Urinary bladder (tissue), 4 donors: ENCODE data around the gene TRMT1L. TPM values are rescaled to one million over a fixed set of nuclear protein-coding genes. Genes with fewer than 3 reads are reported as not detected.
"Not testable (repeated sequence)": the region's sequence is repeated elsewhere in the genome, so short reads cannot be mapped to it uniquely, and the experiment has no call there.

ENCODE experiments used
- DNase-seq: peaks from one replicate; pipeline ENCODE4 v3.0.0-alpha.2; 2015; ENCODE audit errors: extremely low spot score
- H3K27ac ChIP-seq: one replicate; pipeline ENCODE4 v1.5.1; 2013; ENCODE audit warnings: low read depth, mild to moderate bottlenecking, moderate library complexity
- H3K36me3 ChIP-seq: one replicate; pipeline ENCODE4 v1.6.1; 2013; ENCODE audit warnings: mild to moderate bottlenecking, moderate library complexity; ENCODE audit not compliant: insufficient read depth
- H3K4me1 ChIP-seq: one replicate; pipeline ENCODE4 v1.6.1; 2013; ENCODE audit warnings: mild to moderate bottlenecking, moderate library complexity; ENCODE audit not compliant: insufficient read depth
- H3K4me3 ChIP-seq: one replicate; pipeline ENCODE4 v1.5.1; 2013; ENCODE audit warnings: low read depth, low read length
- WGBS: extraction: QIAGEN DNeasy Blood & Tissue Kit; methylation state at CpG from one replicate; pipeline ENCODE4 v1.1.7; 2013; 5-methylcytosine and 5-hydroxymethylcytosine counted together
- polyA plus RNA-seq: library from polyadenylated mRNA; stranded (reverse); fragments of 200-250 nt; gene quantifications from one replicate; pipeline ENCODE4 v1.2.3, GENCODE V29; 2013
- total RNA-seq: library from RNA; depleted of rRNA; stranded (reverse); fragments of >200 nt; gene quantifications from one replicate; pipeline ENCODE4 v1.2.3, GENCODE V29; 2014
- donor health status: healthy with polysubstance abuse.
- donor health status: healthy.

TRMT1L gene, protein sequence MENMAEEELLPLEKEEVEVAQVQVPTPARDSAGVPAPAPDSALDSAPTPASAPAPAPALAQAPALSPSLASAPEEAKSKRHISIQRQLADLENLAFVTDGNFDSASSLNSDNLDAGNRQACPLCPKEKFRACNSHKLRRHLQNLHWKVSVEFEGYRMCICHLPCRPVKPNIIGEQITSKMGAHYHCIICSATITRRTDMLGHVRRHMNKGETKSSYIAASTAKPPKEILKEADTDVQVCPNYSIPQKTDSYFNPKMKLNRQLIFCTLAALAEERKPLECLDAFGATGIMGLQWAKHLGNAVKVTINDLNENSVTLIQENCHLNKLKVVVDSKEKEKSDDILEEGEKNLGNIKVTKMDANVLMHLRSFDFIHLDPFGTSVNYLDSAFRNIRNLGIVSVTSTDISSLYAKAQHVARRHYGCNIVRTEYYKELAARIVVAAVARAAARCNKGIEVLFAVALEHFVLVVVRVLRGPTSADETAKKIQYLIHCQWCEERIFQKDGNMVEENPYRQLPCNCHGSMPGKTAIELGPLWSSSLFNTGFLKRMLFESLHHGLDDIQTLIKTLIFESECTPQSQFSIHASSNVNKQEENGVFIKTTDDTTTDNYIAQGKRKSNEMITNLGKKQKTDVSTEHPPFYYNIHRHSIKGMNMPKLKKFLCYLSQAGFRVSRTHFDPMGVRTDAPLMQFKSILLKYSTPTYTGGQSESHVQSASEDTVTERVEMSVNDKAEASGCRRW
- total RNA-seq (33.1 TPM), polyA plus RNA-seq (14.1 TPM)

GRCh38 chr1:185156854-185157598 is at the start of gene TRMT1L, which contains the start of gene SWT1:
Gene TRMT1L (minus strand): TSS chr1:185156953. CDS start chr1:185156712, 241 bp downstream.
Gene SWT1 (plus strand): TSS chr1:185157167. CDS start chr1:185160842, 3,675 bp downstream.
- no peaks in the 10 kb centered on the region for H3K36me3 ChIP-seq
- peak; percentile 100 for DNase-seq
- WGBS = under 1% methylated on average over 63 of the region's 63 CpGs

GRCh38 chr1:185200889-185201288 is 44.1 kb upstream of the TRMT1L start:
- no peaks in the 10 kb centered on the region for H3K36me3 ChIP-seq
- H3K4me1 ChIP-seq = no peaks in the 10 kb centered on the region
- WGBS = 90% methylated on average over 8 of the region's 8 CpGs
- H3K27ac ChIP-seq = no peak overlapping the region
- no peak overlapping the region for H3K4me3 ChIP-seq
- no peak for DNase-seq

More at GRCh38 chr1:185156854-185157598, at the start of gene TRMT1L, which contains the start of gene SWT1:
- Histone ChIP-seq H3K27ac (peak within 1 kb of the TSS; percentile 98), H3K4me3 (peak within 1 kb of the TSS; percentile 79), H3K4me1 (no peaks in the 10 kb centered on the region)

DNA sequence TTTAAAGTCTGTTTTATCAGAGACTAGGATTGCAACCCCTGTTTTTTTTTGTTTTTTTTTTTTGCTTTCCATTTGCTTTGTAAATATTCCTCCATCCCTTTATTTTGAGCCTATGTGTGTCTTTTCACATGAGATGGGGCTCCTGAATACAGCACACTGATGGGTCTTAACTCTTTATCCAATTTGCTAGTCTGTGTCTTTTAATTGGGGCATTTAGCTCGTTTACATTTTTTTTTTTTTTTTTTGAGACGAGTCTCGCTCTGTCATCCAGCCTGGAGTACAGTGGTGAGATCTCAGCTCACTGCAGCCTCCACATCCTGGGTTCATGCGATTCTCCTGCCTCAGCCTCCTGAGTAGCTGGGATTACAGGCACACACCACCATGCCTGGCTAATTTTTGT is 42.0 kb upstream of the TRMT1L start:
- not testable (repeated sequence) for H3K27ac ChIP-seq, H3K36me3 ChIP-seq, H3K4me3 ChIP-seq, H3K4me1 ChIP-seq, DNase-seq
- WGBS = 96% methylated on average over 4 of the region's 4 CpGs

DNA sequence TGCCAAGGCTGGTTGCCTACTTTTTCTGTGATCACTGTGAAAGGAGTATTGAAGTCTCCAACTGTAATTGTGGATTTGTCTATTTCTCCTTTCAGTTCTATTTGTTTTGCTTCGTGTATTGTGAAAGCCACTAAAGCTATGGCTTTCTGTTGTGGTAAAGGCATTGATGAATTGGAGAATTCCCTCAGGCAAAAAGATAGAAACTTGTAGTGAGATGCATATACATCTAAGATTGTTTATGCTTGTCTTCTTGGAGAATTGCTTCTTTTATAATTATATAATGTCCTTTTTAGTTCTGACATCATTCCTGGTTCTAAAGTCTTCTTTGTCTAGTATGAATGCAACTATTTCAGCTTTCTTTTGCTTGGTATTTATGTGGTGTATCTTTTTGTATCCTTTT is 37.0 kb upstream of the TRMT1L start:
- WGBS = 77% methylated on average over 1 of the region's 1 CpG
- H3K36me3 ChIP-seq = peaks cover 3% of the 10 kb centered on the region
- DNase-seq = no peak
- H3K4me3 ChIP-seq = no peak overlapping the region
- H3K27ac ChIP-seq = no peak overlapping the region
- H3K4me1 ChIP-seq = no peaks in the 10 kb centered on the region

GRCh38 chr1:185170291-185170848 is 13.6 kb upstream of the TRMT1L start:
- no peak for DNase-seq
- WGBS = 24% methylated on average over 5 of the region's 5 CpGs
- no peaks in the 10 kb centered on the region for H3K4me1 ChIP-seq
- peaks cover 4% of the 10 kb centered on the region for H3K36me3 ChIP-seq
- no peak overlapping the region for H3K4me3 ChIP-seq
- no peak overlapping the region for H3K27ac ChIP-seq

- Histone ChIP-seq H3K27ac (no peak overlapping the region), H3K4me3 (no peak overlapping the region), H3K36me3 (peaks cover 4% of the 10 kb centered on the region), H3K4me1 (no peaks in the 10 kb centered on the region)
- 64% methylated on average over 1 of the region's 1 CpG for WGBS
- DNase-seq = no peak
These were observed 9.4 kb upstream of the TRMT1L start for GRCh38 chr1:185166106-185166505.

DNA sequence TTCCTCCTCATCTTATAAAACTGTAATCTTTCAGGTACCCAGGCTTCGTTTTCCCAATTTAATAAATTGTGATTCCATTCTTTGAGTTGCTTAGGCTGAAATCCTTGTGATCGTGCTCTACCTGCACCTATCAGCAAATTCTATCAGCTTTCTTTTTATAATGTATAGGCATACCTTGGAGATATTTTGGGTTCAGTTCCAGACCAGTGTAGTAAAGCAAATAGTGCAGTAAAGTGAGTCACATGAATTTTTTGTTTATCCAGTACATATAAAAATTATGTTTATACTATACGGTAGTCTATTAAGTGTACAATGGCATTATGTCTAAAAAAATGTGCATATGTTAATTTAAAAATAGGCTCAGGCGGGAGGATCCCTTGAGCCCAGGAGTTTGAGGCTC is 5.7 kb upstream of the TRMT1L start:
- Histone ChIP-seq H3K4me3 (no peak overlapping the region), H3K36me3 (peaks cover 3% of the 10 kb centered on the region), H3K4me1 (no peaks in the 10 kb centered on the region), H3K27ac (no peak overlapping the region)
- WGBS = 89% methylated on average over 4 of the region's 4 CpGs
- DNase-seq = no peak

DNA sequence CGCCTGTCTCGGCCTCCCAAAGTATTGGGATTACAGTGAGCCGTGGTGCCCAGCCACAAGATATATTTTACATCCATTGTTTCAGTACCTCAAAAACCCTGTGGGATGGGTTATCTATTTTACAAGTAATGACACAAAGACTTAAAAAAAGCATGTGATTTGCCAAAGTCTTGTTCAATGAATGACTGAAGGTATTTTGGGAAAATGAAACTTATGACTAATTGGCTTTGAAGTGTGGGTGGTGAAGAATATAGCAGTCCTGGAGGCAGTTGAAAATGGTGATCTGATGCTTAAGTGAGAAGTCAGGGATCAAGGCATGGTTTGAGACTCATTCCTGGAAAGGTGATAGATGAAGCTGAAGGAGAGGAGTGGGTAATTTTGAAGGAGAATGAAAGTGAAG is 3.2 kb upstream of the TRMT1L start:
- H3K36me3 ChIP-seq = no peaks in the 10 kb centered on the region
- DNase-seq = no peak
- H3K4me1 ChIP-seq = no peaks in the 10 kb centered on the region
- 97% methylated on average over 3 of the region's 3 CpGs for WGBS
- H3K4me3 ChIP-seq = no peak overlapping the region
- no peak overlapping the region for H3K27ac ChIP-seq

GRCh38 chr1:185158800-185159199 is 2.0 kb upstream of the TRMT1L start:
- no peaks in the 10 kb centered on the region for H3K4me1 ChIP-seq
- no peak overlapping the region for H3K27ac ChIP-seq
- DNase-seq = no peak
- no peaks in the 10 kb centered on the region for H3K36me3 ChIP-seq
- WGBS = 73% methylated on average over 2 of the region's 2 CpGs
- no peak overlapping the region for H3K4me3 ChIP-seq

DNA sequence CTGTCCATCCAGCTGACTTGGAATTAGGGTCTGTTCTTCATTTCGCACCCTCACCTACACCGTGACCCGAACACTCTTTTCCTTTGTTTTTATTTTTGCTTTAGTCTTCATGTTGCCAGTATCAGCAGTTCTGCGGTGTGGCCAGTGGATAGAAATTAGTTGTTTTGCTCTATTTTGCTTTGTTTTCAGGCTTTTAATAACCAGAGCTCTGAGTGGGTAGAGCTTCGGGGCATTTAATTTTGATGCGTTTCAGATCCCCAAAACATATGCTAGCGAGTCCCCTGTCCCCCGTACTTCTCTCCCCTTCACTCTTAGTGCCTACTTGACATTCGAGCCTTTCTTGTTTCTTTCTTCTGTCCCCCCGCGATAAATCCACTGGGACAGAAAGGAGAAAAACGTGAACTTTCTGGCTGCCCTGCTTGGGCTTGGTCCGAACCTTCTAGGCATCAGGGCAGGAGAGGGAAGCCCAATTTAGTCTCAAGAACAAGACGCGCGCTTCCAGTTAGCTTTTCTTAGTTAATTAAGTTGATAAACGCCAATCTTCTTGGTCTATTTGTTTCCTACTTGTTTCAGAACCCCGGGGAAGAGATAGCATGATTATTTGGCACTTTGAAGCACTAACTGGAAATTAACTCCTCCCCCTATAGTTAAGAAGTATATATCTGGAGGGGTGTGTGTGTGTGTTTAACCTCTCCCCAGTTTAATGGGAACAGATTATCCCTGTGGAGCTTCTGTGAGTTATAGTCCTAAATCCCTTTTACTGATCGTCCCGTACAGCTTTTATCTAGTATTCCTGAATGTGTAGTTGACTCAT is 1.1 kb upstream of the TRMT1L start:
- no peak for DNase-seq
- under 1% methylated on average over 20 of the region's 20 CpGs for WGBS
- Histone ChIP-seq H3K4me3 (peak overlapping the region; percentile 73), H3K36me3 (no peaks in the 10 kb centered on the region), H3K4me1 (no peaks in the 10 kb centered on the region), H3K27ac (peak overlapping the region; percentile 93)

GRCh38 chr1:185156288-185156853 is 382 bp downstream of the TRMT1L start:
- peak overlapping the region; percentile 79 for H3K4me3 ChIP-seq
- H3K4me1 ChIP-seq = no peaks in the 10 kb centered on the region
- no peak for DNase-seq
- peak overlapping the region; percentile 98 for H3K27ac ChIP-seq
- under 1% methylated on average over 30 of the region's 30 CpGs for WGBS
- no peaks in the 10 kb centered on the region for H3K36me3 ChIP-seq

DNA sequence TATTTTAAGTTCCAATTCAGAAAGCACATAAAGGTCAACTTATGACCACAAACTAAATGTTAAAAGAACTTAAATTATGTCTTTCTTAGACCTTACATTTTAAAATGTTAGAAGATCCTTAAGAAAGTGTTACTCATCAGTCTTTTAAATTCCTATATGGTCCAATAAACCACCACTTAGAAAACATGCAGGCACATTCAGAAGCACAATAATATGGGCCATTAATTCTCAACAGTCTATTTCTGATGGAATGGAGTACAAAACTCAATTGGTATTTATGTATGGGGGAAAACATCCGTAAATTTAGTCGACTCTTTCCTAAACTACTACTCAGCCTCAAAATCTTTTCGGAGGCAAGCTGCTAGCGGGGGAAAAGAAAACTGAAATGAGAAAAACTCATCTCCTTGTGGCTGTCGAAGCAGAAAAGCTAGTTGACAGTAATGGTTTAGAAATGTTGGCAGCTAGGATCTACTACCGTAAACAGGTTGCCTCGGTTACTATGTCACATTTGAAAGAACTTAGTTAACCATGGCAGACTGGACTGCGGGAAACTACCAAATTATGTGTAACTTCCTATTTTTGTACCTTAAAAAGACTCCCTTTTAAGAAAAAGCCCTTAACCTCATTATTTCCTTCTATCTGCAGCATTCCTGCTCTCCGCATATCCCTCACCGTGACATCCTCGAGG is 1.0 kb downstream of the TRMT1L start:
- Histone ChIP-seq H3K4me3 (peak overlapping the region; percentile 79), H3K36me3 (no peaks in the 10 kb centered on the region), H3K27ac (peak overlapping the region; percentile 98), H3K4me1 (no peaks in the 10 kb centered on the region)
- WGBS = 5% methylated on average over 11 of the region's 11 CpGs
- DNase-seq = no peak
